Esophagus muscularis mucosa (tissue), 3 donors: ENCODE measurements around the gene ATP5PD.

Source experiments
- POLR2A ChIP-seq: fragments of 450-650 bp; IDR thresholded peaks from one replicate; pipeline ENCODE4 v1.6.1; 2017; ENCODE audit warnings: antibody characterized with exemption, moderate library complexity, mild to moderate bottlenecking, low read depth
- TF ChIP-seq, protein P1 (sequence below), 3 experiments: fragments of 200-600 bp in 2 of 3; fragments of 450-650 bp in 1 of 3; sonication (generic) in 2 of 3; IDR thresholded peaks; one replicate each; pipeline ENCODE4 v1.5.1; 2017 to 2019; ENCODE audit warnings: antibody characterized with exemption in 3 of 3, mild to moderate bottlenecking in 2 of 3, moderate library complexity in 1 of 3

DNA sequence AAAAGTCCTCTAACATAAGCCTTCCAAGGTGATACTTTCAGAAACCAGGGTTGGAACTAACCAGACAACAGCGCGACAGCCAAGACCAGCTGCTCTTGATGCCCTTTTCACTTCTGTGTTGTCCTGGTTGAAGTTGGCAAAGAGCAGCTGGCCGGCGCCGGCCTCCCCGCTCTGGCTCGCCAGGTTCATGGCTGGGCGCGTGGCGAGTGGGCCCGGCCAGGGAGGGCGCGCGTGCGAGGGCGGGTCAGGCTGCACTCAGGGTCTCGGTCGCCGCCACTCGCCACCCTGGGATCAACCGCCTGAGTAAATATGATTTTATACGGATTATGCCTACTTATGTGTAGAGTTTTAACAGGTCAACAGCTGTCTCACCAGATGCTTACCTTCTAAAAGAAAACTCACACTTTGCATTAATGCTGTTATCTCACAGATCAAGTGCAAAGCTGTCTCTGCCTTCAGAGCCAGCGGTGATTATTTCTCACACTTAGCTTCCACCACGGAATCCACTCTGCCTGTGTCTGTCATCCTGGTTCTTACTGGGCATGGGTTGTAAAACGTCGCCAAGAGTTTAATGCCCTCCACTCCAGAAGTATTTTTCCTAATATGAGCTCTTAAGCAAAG is 13.8 kb upstream of the ATP5PD start:
- TF ChIP-seq, protein P1, sequence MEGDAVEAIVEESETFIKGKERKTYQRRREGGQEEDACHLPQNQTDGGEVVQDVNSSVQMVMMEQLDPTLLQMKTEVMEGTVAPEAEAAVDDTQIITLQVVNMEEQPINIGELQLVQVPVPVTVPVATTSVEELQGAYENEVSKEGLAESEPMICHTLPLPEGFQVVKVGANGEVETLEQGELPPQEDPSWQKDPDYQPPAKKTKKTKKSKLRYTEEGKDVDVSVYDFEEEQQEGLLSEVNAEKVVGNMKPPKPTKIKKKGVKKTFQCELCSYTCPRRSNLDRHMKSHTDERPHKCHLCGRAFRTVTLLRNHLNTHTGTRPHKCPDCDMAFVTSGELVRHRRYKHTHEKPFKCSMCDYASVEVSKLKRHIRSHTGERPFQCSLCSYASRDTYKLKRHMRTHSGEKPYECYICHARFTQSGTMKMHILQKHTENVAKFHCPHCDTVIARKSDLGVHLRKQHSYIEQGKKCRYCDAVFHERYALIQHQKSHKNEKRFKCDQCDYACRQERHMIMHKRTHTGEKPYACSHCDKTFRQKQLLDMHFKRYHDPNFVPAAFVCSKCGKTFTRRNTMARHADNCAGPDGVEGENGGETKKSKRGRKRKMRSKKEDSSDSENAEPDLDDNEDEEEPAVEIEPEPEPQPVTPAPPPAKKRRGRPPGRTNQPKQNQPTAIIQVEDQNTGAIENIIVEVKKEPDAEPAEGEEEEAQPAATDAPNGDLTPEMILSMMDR (IDR thresholded peaks at IDR 0.05), result no peak
- no peak for TF ChIP-seq POLR2A
